Kidney epithelial cell (primary cell): Measurements from ENCODE around the gene FXYD1. TPM values are rescaled to one million over a fixed set of nuclear protein-coding genes. Genes with fewer than 3 reads are reported as not detected.

Source experiments
- DNase-seq: peaks from one replicate; pipeline ENCODE4 v3.0.0-alpha.2; 2010; ENCODE audit warnings: low read depth
- H3K27me3 ChIP-seq: 2 replicates; pipeline ENCODE4 v1.6.0; 2011; ENCODE audit warnings: low read length; ENCODE audit not compliant: control insufficient read depth, insufficient read depth
- H3K36me3 ChIP-seq: 2 replicates; pipeline ENCODE4 v1.5.1; 2011; ENCODE audit warnings: low read length; ENCODE audit not compliant: control insufficient read depth, insufficient read depth
- H3K4me3 ChIP-seq: 2 replicates; pipeline ENCODE4 v1.5.1; 2011; ENCODE audit warnings: low read depth, mild to moderate bottlenecking, control low read depth, low read length
- total RNA-seq: library from RNA; depleted of rRNA; stranded (reverse); fragments of >200 nt; gene quantifications from 2 replicates; pipeline ENCODE4 v1.2.3, GENCODE V29; 2015
- TF ChIP-seq, protein P1 (sequence below): IDR thresholded peaks from 2 replicates; pipeline ENCODE4 v1.5.1; 2011; ENCODE audit warnings: mild to moderate bottlenecking, moderate library complexity, low read length, control low read depth, inconsistent platforms; ENCODE audit not compliant: insufficient read depth, poor library complexity, severe bottlenecking

FXYD1 gene
- total RNA-seq, 1 donor from 2014 or later, result not detected

DNA sequence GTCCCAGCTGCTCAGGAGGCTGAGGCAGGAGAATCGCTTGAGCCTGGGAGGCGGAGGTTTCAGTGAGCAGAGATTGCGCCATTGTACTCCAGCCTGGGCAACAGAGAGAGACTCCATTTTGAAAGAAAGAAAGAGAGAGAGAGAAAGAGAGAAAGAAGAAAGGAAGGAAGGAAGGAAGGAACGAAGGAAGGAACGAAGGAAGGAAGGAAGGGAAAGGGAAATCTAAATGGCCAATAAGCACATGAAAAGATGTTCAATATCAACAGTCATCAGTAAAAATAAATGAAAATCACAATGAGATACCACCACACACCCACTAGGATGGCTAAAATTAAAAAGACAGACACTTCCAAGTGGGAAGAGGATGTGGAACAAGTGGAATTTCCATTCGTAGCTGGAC is 35.6 kb downstream of the FXYD1 start:
- Histone ChIP-seq H3K4me3 (no peak overlapping the region), H3K36me3 (no peaks in the 10 kb centered on the region), H3K27me3 (no peaks in the 10 kb centered on the region)
- no peak for DNase-seq
- TF ChIP-seq, protein P1, sequence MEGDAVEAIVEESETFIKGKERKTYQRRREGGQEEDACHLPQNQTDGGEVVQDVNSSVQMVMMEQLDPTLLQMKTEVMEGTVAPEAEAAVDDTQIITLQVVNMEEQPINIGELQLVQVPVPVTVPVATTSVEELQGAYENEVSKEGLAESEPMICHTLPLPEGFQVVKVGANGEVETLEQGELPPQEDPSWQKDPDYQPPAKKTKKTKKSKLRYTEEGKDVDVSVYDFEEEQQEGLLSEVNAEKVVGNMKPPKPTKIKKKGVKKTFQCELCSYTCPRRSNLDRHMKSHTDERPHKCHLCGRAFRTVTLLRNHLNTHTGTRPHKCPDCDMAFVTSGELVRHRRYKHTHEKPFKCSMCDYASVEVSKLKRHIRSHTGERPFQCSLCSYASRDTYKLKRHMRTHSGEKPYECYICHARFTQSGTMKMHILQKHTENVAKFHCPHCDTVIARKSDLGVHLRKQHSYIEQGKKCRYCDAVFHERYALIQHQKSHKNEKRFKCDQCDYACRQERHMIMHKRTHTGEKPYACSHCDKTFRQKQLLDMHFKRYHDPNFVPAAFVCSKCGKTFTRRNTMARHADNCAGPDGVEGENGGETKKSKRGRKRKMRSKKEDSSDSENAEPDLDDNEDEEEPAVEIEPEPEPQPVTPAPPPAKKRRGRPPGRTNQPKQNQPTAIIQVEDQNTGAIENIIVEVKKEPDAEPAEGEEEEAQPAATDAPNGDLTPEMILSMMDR, result no peak

DNA sequence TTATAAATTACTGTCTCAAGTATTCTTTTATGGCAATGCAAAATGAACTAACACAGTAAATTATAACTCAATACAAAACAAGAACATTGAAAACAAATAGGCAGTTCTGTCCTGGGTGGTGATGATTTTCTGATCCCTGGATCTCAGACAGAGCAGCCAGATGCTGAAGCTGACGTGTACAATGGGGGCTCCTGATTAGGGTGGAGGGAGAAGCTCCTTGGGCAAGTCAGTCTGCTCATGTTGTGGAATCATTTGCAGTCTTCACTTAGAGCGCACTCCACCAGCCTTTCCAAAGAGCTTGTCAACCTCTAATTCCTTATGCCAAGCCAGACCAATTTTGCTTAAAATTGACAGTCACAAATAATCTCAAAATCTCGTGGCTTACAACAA is 37.6 kb downstream of the FXYD1 start:
- no peaks in the 10 kb centered on the region for H3K36me3 ChIP-seq
- no peak for DNase-seq
- TF ChIP-seq, protein P1, result no peak
- no peaks in the 10 kb centered on the region for H3K27me3 ChIP-seq
- no peak overlapping the region for H3K4me3 ChIP-seq

DNA sequence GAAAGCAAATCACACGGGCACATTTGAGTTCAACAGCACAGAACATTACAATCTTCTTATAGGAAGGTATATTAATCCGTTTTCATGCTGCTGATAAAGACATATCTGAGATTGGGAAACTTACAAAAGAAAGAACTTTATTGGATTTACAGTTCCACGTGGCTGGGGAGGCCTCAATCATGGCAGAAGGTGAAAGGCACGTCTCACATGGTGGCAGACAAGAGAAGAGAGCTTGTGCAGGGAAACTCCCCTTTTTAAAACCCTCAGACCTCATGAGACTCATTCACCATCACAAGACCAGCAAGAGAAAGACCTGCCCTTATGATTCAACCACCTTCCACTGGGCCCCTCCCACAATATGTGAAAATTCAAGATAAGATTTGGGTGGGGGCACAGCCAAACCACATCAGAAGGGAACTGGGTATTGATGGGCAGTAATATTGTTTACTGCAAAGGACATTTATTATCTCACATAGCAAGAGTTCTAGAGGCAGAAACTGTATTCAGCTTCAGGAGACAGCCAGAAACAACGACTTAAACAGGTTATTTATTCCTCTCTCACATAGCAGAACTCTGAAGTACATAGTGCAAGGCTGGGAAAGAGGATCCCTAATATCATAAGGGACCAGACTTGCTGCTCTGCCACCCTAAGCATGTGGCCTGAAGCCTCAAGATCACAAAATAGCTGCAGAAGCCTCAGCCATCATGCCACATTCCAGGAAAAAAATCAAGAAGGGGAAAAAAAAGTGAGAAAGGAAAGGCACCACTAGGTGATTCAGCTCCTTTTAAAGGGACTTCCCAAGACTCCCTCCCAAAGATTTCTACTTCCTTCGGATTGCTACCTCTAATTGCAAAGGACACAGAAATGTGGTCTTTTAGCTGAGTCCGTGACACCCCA is 39.0 kb downstream of the FXYD1 start:
- TF ChIP-seq, protein P1, result no peak
- no peaks in the 10 kb centered on the region for H3K36me3 ChIP-seq
- no peak overlapping the region for H3K4me3 ChIP-seq
- DNase-seq, result no peak
- no peaks in the 10 kb centered on the region for H3K27me3 ChIP-seq

DNA sequence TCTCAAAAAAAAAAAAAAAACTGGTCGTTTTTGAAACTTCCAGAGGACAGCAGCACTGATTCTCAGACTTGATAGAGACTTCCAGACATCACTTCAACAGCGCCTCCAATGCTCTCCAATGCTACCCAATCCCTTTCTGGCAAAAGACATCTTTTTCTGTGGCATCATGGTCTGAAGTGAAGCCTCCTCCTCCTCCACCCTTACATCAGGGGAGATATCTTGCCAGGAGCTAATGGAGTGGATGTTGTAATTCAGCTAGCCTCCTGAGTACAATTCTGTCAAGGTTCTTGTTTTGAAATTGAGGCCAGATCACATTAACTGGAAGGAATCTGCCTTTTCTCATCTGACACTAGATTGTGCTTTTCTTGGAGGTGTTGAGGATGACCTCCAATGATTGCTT is 40.1 kb downstream of the FXYD1 start:
- no peak overlapping the region for H3K4me3 ChIP-seq
- no peaks in the 10 kb centered on the region for H3K27me3 ChIP-seq
- DNase-seq, result no peak
- TF ChIP-seq, protein P1, result no peak
- H3K36me3 ChIP-seq, result no peaks in the 10 kb centered on the region

DNA sequence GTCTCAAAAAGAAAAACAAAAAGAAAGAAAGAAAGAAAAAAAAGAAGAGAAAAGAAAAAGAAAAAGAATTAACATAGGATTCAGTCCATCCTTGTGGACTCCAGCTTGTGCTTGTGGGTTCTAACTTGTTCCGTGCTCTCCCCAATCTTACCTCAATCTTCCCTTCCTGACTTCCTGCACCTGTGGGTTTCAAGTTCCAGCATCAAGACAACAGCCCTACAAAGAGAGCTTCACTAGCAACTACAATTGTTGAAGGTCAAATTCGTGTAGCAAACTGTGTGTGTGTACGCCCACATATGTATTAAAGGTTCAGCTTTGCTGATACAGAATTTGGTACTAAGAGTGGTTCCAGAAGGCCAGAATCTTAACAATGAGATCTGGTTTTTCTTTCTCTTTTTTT is 41.2 kb downstream of the FXYD1 start:
- TF ChIP-seq, protein P1, result no peak
- Histone ChIP-seq H3K36me3 (no peaks in the 10 kb centered on the region), H3K27me3 (no peaks in the 10 kb centered on the region), H3K4me3 (no peak overlapping the region)
- DNase-seq, result no peak

DNA sequence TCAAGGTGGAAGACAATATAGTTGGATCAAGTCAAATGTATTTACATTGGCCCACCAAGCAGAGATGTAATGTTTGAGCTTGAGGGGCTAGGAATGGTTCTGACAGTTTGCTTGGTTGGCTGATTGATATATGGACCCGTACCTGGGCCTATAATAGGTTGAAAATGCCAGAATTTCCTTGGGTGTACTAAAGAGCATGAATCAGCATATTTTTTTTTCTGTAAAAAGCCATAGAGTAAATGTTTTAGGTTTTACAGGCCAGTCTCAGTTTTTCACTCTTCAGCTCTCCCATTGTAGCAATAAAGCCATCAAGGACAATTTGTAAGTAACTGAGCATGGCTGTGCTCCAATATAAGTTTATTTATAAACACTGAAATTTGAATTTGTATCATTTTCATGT is 42.8 kb downstream of the FXYD1 start:
- no peak overlapping the region for H3K4me3 ChIP-seq
- TF ChIP-seq, protein P1, result no peak
- H3K36me3 ChIP-seq, result no peaks in the 10 kb centered on the region
- no peaks in the 10 kb centered on the region for H3K27me3 ChIP-seq
- DNase-seq, result no peak
